Astrocyte (in vitro differentiated cells and primary cell): ENCODE data around the gene ARHGAP26. TPM values are rescaled to one million over a fixed set of nuclear protein-coding genes. Genes with fewer than 3 reads are reported as not detected.
"Not testable (repeated sequence)": the region's sequence is repeated elsewhere in the genome, so short reads cannot be mapped to it uniquely, and the experiment has no call there.

Experiments used
- DNase-seq: peaks from one replicate; pipeline ENCODE4 v3.0.0-alpha.2; 2010; ENCODE audit warnings: low read depth
- FAIRE-seq: peaks from 2 replicates; lab custom pipeline; 2011; peaks lifted over from hg19 to GRCh38; lab: Jason Lieb, UNC
- H2AFZ ChIP-seq: 2 replicates; pipeline ENCODE4 v1.6.0; 2012; ENCODE audit warnings: low read depth, low read length, inconsistent platforms
- H3K27ac ChIP-seq: 2 replicates; pipeline ENCODE4 v1.5.1; 2011; ENCODE audit warnings: low read depth, low read length, inconsistent platforms
- H3K27me3 ChIP-seq: 2 replicates; pipeline ENCODE4 v1.6.0; 2011; ENCODE audit warnings: low read length, inconsistent platforms; ENCODE audit not compliant: insufficient read depth
- H3K36me3 ChIP-seq: 2 replicates; pipeline ENCODE4 v1.5.1; 2011; ENCODE audit warnings: low read length, inconsistent platforms; ENCODE audit not compliant: insufficient read depth
- H3K4me1 ChIP-seq: 2 replicates; pipeline ENCODE4 v1.5.1; 2011; ENCODE audit warnings: low read length, inconsistent platforms; ENCODE audit not compliant: insufficient read depth
- H3K4me2 ChIP-seq: 2 replicates; pipeline ENCODE4 v1.6.0; 2012; ENCODE audit warnings: low read length, inconsistent platforms
- H3K4me3 ChIP-seq: 2 replicates; pipeline ENCODE4 v1.5.1; 2011; ENCODE audit warnings: low read depth, mild to moderate bottlenecking, low read length, inconsistent platforms; ENCODE audit not compliant: insufficient read depth
- H3K79me2 ChIP-seq: 2 replicates; pipeline ENCODE4 v1.6.0; 2012; ENCODE audit warnings: mild to moderate bottlenecking, low read length, inconsistent platforms; ENCODE audit not compliant: insufficient read depth
- H3K9ac ChIP-seq: 2 replicates; pipeline ENCODE4 v1.6.0; 2012; ENCODE audit warnings: mild to moderate bottlenecking, low read length, inconsistent platforms
- H3K9me3 ChIP-seq: 2 replicates; pipeline ENCODE4 v1.5.1; 2012; ENCODE audit warnings: low read depth, mild to moderate bottlenecking, low read length, inconsistent platforms; ENCODE audit not compliant: insufficient read depth
- H4K20me1 ChIP-seq: 2 replicates; pipeline ENCODE4 v1.6.0; 2012; ENCODE audit warnings: low read length, inconsistent platforms; ENCODE audit not compliant: insufficient read depth
- H3K27ac Mint-ChIP-seq: one replicate; pipeline ENCODE4 v1.8.0; 2021; ENCODE audit warnings: mild to moderate bottlenecking, mixed read lengths; ENCODE audit not compliant: unreplicated experiment
- H3K27me3 Mint-ChIP-seq: one replicate; pipeline ENCODE4 v1.8.0; 2021; ENCODE audit warnings: low read depth, mixed read lengths; ENCODE audit not compliant: unreplicated experiment
- H3K36me3 Mint-ChIP-seq: one replicate; pipeline ENCODE4 v1.8.0; 2021; ENCODE audit warnings: low read depth, mixed read lengths; ENCODE audit not compliant: unreplicated experiment
- H3K4me1 Mint-ChIP-seq: one replicate; pipeline ENCODE4 v1.8.0; 2021; ENCODE audit warnings: low read depth, mixed read lengths; ENCODE audit not compliant: unreplicated experiment
- H3K4me3 Mint-ChIP-seq: one replicate; pipeline ENCODE4 v1.8.0; 2021; ENCODE audit warnings: mild to moderate bottlenecking, moderate library complexity, mixed read lengths; ENCODE audit not compliant: unreplicated experiment
- H3K9me3 Mint-ChIP-seq: one replicate; pipeline ENCODE4 v1.8.0; 2021; ENCODE audit warnings: mild to moderate bottlenecking, mixed read lengths; ENCODE audit not compliant: unreplicated experiment
- EZH2 ChIP-seq: IDR thresholded peaks from 2 replicates; pipeline ENCODE4 v1.6.1; 2012; ENCODE audit warnings: mild to moderate bottlenecking, low read length, inconsistent platforms; ENCODE audit not compliant: insufficient read depth
- total RNA-seq: library from RNA; stranded (reverse); gene quantifications from 2 replicates; pipeline ENCODE4 v1.2.1, GENCODE V29; 2021
- TF ChIP-seq, protein P1 (sequence below): IDR thresholded peaks from 2 replicates; pipeline ENCODE4 v1.5.1; 2011; ENCODE audit warnings: low read depth, mild to moderate bottlenecking, inconsistent platforms, low read length, moderate library complexity; ENCODE audit not compliant: insufficient read depth

ARHGAP26 gene
- total RNA-seq, 1 donor from 2014 or later: 5.6 TPM

GRCh38 chr5:142994218-142994617 is 224.0 kb downstream of the ARHGAP26 start:
- Histone ChIP-seq H3K9ac (no peak overlapping the region), H3K4me1 (no peaks in the 10 kb centered on the region), H3K27ac (no peak overlapping the region), H3K9me3 (peaks cover 2% of the 10 kb centered on the region), H3K27me3 (no peaks in the 10 kb centered on the region), H2AFZ (no peak overlapping the region), H3K36me3 (no peaks in the 10 kb centered on the region), H3K4me2 (no peak overlapping the region), H3K4me3 (no peak overlapping the region), H4K20me1 (no peaks in the 10 kb centered on the region), H3K79me2 (no peaks in the 10 kb centered on the region)
- TF ChIP-seq EZH2: no peak
- TF ChIP-seq, protein P1, sequence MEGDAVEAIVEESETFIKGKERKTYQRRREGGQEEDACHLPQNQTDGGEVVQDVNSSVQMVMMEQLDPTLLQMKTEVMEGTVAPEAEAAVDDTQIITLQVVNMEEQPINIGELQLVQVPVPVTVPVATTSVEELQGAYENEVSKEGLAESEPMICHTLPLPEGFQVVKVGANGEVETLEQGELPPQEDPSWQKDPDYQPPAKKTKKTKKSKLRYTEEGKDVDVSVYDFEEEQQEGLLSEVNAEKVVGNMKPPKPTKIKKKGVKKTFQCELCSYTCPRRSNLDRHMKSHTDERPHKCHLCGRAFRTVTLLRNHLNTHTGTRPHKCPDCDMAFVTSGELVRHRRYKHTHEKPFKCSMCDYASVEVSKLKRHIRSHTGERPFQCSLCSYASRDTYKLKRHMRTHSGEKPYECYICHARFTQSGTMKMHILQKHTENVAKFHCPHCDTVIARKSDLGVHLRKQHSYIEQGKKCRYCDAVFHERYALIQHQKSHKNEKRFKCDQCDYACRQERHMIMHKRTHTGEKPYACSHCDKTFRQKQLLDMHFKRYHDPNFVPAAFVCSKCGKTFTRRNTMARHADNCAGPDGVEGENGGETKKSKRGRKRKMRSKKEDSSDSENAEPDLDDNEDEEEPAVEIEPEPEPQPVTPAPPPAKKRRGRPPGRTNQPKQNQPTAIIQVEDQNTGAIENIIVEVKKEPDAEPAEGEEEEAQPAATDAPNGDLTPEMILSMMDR: no peak
- H3K36me3 Mint-ChIP-seq: peaks cover 3% of the 10 kb centered on the region
- no peak overlapping the region for H3K27ac Mint-ChIP-seq
- DNase-seq (no peak), FAIRE-seq (no peak)
- H3K4me3 Mint-ChIP-seq: no peak overlapping the region
- H3K4me1 Mint-ChIP-seq: no peaks in the 10 kb centered on the region
- peaks cover 5% of the 10 kb centered on the region for H3K9me3 Mint-ChIP-seq
- H3K27me3 Mint-ChIP-seq: no peaks in the 10 kb centered on the region

DNA sequence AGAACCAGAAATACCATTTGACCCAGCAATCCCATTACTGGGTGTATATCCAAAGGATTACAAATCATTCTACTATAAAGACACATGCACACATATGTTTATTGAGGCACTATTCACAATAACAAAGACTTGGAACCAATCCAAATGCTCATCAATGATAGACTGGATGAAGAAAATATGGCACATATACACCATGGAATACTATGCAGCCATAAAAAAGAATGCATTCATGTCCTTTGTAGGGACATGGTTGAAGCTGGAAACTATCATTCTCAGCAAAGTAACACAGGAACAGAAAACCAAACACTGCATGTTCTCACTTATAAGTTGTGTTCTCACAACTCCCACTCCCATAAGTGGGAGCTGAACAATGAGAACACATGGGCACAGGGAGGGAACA is 225.4 kb downstream of the ARHGAP26 start:
- H3K4me3 ChIP-seq, H3K27me3 Mint-ChIP-seq, H3K4me2 ChIP-seq, H4K20me1 ChIP-seq, H3K36me3 Mint-ChIP-seq, H3K9ac ChIP-seq, H3K4me3 Mint-ChIP-seq, H3K79me2 ChIP-seq, H2AFZ ChIP-seq, H3K27ac Mint-ChIP-seq, H3K27me3 ChIP-seq, H3K36me3 ChIP-seq, H3K4me1 ChIP-seq, H3K27ac ChIP-seq, H3K9me3 ChIP-seq, FAIRE-seq, H3K9me3 Mint-ChIP-seq, DNase-seq, H3K4me1 Mint-ChIP-seq: not testable (repeated sequence)

DNA sequence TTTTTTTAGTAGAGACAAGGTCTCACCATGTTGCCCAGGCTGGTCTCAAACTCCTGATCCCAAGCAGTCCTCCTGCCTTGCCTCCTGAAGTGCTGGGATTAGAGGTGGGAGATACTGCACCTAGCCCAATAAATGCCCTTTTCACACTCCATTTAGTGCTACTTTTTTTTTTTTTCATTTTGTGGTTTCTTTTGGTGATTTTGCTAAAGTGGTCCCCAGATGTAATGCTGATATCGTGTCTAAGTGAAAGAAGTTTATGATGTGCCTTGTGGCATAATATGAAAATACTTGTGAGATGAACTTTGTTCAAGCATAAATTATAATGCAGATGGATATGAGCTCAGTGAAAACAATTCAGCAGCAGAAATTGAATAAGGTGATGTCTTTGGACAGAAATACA is 227.4 kb downstream of the ARHGAP26 start:
- Mint-ChIP-seq H3K4me3 (no peak overlapping the region), H3K36me3 (no peaks in the 10 kb centered on the region), H3K27ac (no peak overlapping the region), H3K9me3 (peaks cover 2% of the 10 kb centered on the region), H3K4me1 (peaks cover 14% of the 10 kb centered on the region), H3K27me3 (no peaks in the 10 kb centered on the region)
- H3K9me3 ChIP-seq: no peaks in the 10 kb centered on the region
- H3K27ac ChIP-seq: no peak overlapping the region
- DNase-seq: no peak
- H3K4me1 ChIP-seq: peaks cover 11% of the 10 kb centered on the region
- no peak for FAIRE-seq
- no peak overlapping the region for H3K4me3 ChIP-seq
- TF ChIP-seq, protein P1: no peak
- no peak for TF ChIP-seq EZH2
- H2AFZ ChIP-seq: no peak overlapping the region
- H3K4me2 ChIP-seq: no peak overlapping the region
- H3K79me2 ChIP-seq: no peaks in the 10 kb centered on the region
- H3K27me3 ChIP-seq: no peaks in the 10 kb centered on the region
- H4K20me1 ChIP-seq: no peaks in the 10 kb centered on the region
- no peak overlapping the region for H3K9ac ChIP-seq
- no peaks in the 10 kb centered on the region for H3K36me3 ChIP-seq
